ENCODE data around the gene KRT33A.

KRT33A gene

DNA sequence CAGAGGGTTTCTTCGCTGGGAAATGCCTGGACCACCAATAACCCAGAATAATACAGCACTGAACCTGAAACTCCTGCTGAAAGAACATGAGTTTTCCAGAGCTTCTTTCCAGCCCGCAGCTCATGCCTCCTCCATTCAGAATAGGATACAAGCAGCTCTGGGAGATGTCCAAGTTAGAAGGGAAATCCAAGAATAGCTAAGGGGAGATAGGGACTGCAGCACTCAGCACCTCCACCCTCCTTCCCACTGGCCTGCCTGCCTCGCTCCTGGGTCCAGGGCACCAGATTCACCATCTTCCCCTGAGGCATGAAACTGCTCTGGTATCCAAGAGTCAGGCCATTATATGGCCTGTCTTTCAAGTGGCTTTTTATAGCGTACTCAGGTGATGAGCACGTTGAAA is 42.7 kb upstream of the KRT33A start:
- no peak overlapping the region for H3K4me3 ChIP-seq (replicated peaks; ENCODE audit: low read depth, low read length)
- TF ChIP-seq, protein P1, sequence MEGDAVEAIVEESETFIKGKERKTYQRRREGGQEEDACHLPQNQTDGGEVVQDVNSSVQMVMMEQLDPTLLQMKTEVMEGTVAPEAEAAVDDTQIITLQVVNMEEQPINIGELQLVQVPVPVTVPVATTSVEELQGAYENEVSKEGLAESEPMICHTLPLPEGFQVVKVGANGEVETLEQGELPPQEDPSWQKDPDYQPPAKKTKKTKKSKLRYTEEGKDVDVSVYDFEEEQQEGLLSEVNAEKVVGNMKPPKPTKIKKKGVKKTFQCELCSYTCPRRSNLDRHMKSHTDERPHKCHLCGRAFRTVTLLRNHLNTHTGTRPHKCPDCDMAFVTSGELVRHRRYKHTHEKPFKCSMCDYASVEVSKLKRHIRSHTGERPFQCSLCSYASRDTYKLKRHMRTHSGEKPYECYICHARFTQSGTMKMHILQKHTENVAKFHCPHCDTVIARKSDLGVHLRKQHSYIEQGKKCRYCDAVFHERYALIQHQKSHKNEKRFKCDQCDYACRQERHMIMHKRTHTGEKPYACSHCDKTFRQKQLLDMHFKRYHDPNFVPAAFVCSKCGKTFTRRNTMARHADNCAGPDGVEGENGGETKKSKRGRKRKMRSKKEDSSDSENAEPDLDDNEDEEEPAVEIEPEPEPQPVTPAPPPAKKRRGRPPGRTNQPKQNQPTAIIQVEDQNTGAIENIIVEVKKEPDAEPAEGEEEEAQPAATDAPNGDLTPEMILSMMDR (IDR thresholded peaks at IDR 0.05; ENCODE audit: low read depth, low read length, missing control alignments) = no peak
- DNase-seq (ENCODE audit: extremely low read depth, low read depth) = no peak

DNA sequence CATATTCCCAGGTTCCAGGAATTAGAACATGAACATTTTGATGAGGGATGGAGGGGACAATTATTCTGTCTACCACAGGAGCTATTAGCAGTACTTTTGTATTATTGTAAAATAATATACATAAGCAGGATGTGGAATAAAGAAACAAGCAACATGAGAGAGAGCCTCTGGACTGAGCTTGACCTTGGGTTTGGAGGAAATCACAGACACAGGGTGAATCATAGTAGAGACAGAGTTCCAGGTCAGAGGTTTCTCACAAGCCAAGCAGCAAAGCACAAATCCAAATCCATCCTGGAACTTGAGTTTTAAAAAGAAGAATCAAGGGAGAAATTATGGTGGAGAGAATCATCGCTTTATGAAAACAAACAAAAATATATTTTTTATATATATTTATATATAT is 41.6 kb upstream of the KRT33A start:
- H3K4me3 ChIP-seq (replicated peaks; ENCODE audit: low read depth, low read length) = no peak overlapping the region
- DNase-seq (ENCODE audit: extremely low read depth, low read depth) = no peak

DNA sequence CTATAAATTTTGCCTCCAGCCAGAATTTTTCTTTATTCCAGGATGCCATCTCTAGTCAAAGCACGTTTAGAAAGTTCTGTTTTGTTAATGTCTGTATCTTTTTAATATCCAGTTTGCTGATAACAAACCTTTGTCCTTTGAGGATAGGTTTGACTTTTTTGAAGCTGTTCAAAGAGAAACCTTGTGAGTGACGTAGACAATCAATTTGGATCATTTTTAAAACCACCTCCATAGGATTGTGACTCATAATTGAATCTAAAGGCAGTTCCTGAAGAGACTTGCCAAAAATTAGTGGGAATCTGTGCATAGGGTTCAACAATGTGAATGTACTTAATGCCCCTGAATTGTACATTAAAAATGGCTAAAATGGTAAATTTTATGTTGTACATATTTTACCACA is 40.9 kb upstream of the KRT33A start:
- no peak for DNase-seq (ENCODE audit: extremely low read depth, low read depth)
- no peak overlapping the region for H3K4me3 ChIP-seq (replicated peaks; ENCODE audit: low read depth, low read length)
- TF ChIP-seq, protein P1 (IDR thresholded peaks at IDR 0.05; ENCODE audit: low read depth, low read length, missing control alignments) = no peak

More for the DNA sequence above, 41.6 kb upstream of the KRT33A start:
- TF ChIP-seq, protein P1 (IDR thresholded peaks at IDR 0.05; ENCODE audit: low read depth, low read length, missing control alignments) = no peak

DNA sequence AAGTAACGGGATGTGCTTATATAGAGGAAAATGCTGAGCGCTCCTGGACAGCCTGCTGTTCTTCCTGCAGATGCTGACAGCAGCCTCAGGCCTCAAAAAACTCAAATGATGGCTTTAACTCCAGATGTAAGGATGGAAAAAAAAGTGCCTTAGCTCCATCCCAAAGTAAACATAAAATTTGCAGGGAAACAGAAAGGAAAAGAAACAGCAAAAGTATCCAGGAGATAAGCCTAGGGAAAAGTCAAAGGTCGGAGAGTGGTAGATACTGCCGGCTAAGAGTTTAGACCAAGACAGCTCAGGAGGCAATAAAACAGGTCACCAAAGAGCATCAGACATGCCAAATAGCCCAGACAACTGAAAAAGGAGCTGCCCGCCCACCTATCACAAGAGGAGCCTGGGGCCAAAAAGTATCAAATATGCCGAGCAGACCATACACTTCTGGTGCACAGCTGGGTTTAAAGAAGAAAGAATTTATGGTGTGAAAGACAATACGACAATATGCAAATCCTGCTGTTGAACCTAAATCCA is 39.8 kb upstream of the KRT33A start:
- DNase-seq (ENCODE audit: extremely low read depth, low read depth) = no peak
- no peak overlapping the region for H3K4me3 ChIP-seq (replicated peaks; ENCODE audit: low read depth, low read length)
- TF ChIP-seq, protein P1 (IDR thresholded peaks at IDR 0.05; ENCODE audit: low read depth, low read length, missing control alignments) = no peak

DNA sequence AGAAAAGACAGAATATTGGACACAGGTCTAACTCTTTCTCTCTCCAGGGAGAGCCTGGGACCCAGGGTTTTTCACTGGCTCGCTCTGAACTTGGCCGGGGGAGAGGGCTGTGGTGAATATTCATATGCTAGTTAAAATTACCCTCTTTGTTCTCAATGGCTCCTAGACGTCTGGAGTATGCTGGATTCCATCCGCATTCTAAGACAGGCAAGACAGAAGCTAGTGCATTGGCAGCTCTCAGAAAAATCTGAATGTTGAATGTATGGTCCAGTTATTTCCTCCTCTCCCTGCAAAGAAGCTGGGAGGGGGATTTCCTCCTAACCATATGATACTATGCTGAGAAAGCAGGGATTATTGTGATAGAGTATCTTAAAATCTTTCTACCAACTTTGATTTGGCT is 37.0 kb upstream of the KRT33A start:
- no peak for DNase-seq (ENCODE audit: extremely low read depth, low read depth)
- TF ChIP-seq, protein P1 (IDR thresholded peaks at IDR 0.05; ENCODE audit: low read depth, low read length, missing control alignments) = no peak
- no peak overlapping the region for H3K4me3 ChIP-seq (replicated peaks; ENCODE audit: low read depth, low read length)

DNA sequence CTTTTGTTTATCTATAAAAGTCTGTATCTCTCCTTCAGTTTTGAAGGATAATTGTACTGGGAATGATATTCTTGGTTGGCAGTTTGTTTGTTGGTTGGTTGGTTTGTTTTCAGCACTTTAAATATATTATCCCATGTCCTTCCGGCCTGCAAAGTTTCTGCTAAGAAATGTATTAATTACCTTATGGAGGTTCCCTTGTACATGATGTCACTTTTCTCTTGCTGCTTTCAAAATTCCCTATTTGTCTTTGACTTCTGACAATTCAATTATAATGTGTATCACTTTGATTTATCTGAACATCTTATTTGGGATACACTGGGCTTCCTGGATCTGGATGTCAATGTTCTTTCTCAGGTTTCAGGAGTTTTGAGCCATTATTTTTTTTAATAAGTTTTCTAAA is 35.6 kb upstream of the KRT33A start:
- TF ChIP-seq, protein P1 (IDR thresholded peaks at IDR 0.05; ENCODE audit: low read depth, low read length, missing control alignments) = no peak
- no peak overlapping the region for H3K4me3 ChIP-seq (replicated peaks; ENCODE audit: low read depth, low read length)
- DNase-seq (ENCODE audit: extremely low read depth, low read depth) = no peak

DNA sequence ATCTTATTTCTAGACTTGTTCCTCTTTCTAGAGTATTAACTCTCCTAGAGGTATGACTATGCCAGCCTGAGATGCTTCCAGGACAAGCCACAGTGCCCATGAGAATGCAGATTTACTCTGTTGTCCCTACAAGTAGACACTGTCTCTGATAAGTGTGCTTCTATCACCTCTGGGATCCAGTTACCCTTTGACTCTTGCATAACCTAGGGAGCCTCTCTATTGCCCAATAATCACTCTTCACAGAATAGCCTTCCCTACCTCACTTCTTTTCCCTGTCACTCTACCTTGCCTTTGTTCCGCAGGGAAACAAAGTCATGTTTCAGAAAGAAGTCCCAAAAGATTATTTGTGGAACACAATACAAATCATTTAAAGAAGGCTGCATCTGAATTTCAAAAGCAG is 33.1 kb upstream of the KRT33A start:
- TF ChIP-seq, protein P1 (IDR thresholded peaks at IDR 0.05; ENCODE audit: low read depth, low read length, missing control alignments) = no peak
- no peak overlapping the region for H3K4me3 ChIP-seq (replicated peaks; ENCODE audit: low read depth, low read length)
- DNase-seq (ENCODE audit: extremely low read depth, low read depth) = no peak

Measured in HFF-Myc (cell line).